A673 (cell line): Measurements from ENCODE around the gene CMIP. TPM values are rescaled to one million over a fixed set of nuclear protein-coding genes. Genes with fewer than 3 reads are reported as not detected.
"Not testable (repeated sequence)": the region's sequence is repeated elsewhere in the genome, so short reads cannot be mapped to it uniquely, and the experiment has no call there.

Experiments
- BruUV-seq: library from RNA; stranded (reverse); fragments of 400-500 nt; replicated peaks from 2 replicates; lab custom pipeline; 2021; lab: Mats Ljungman, UMichigan
- CTCF ChIA-PET: fragments of 300-600 bp; sonication (Branson Sonifier 250); formaldehyde crosslinking; loops from one replicate; lab custom pipeline; 2022; ENCODE audit warnings: antibody characterized with exemption; lab: Charles Lee
- POLR2A ChIA-PET: fragments of 300-600 bp; sonication (Branson Sonifier 250); formaldehyde crosslinking; loops from one replicate; lab custom pipeline; 2022; ENCODE audit warnings: antibody characterized with exemption; ENCODE audit not compliant: low non-redundant PET; lab: Charles Lee
- DNase-seq: peaks from one replicate; pipeline ENCODE4 v3.0.0-alpha.2; 2015; ENCODE audit warnings: low spot score
- H3K27ac ChIP-seq: fragments of 200-600 bp; sonication (generic); 2 replicates; pipeline ENCODE4 v1.5.1; 2016; ENCODE audit warnings: mixed run types, low read depth, mild to moderate bottlenecking, mixed read lengths, antibody characterized with exemption, low read length; ENCODE audit not compliant: poor library complexity, severe bottlenecking
- H3K27me3 ChIP-seq: fragments of 200-600 bp; sonication (generic); replicated peaks from 2 replicates; pipeline ENCODE4 v1.6.1; 2017; ENCODE audit warnings: mixed run types, low read depth, mild to moderate bottlenecking, mixed read lengths, antibody characterized with exemption, low read length; ENCODE audit not compliant: insufficient read depth, poor library complexity
- H3K36me3 ChIP-seq: fragments of 200-600 bp; sonication (generic); 2 replicates; pipeline ENCODE4 v1.6.1; 2016; ENCODE audit warnings: mixed run types, mild to moderate bottlenecking, mixed read lengths, antibody characterized with exemption, low read length; ENCODE audit not compliant: insufficient read depth, poor library complexity, severe bottlenecking
- H3K4me1 ChIP-seq: fragments of 200-600 bp; sonication (generic); 2 replicates; pipeline ENCODE4 v1.6.1; 2017; ENCODE audit warnings: mixed run types, mild to moderate bottlenecking, mixed read lengths, antibody characterized with exemption, low read length; ENCODE audit not compliant: insufficient read depth, poor library complexity, severe bottlenecking
- H3K4me3 ChIP-seq: fragments of 200-600 bp; sonication (generic); 2 replicates; pipeline ENCODE4 v1.5.1; 2016; ENCODE audit warnings: low read depth, mixed run types, mild to moderate bottlenecking, mixed read lengths, low read length; ENCODE audit not compliant: poor library complexity, severe bottlenecking
- H3K9me3 ChIP-seq: fragments of 200-600 bp; sonication (generic); 2 replicates; pipeline ENCODE4 v1.6.1; 2016; ENCODE audit warnings: mixed run types, low read depth, mild to moderate bottlenecking, mixed read lengths, antibody characterized with exemption, low read length; ENCODE audit not compliant: poor library complexity, severe bottlenecking
- EZH2 ChIP-seq: fragments of 200-600 bp; sonication (generic); IDR thresholded peaks from 2 replicates; pipeline ENCODE4 v1.6.1; 2017; ENCODE audit warnings: borderline replicate concordance, low read depth, mild to moderate bottlenecking, mixed read lengths, antibody characterized with exemption, low read length; ENCODE audit not compliant: poor library complexity, severe bottlenecking
- intact Hi-C: fragments of 100-400 bp; cut with micrococcal nuclease; formaldehyde crosslinking; loops from one replicate; pipeline ENCODE4 v1.10.0; 2022; ENCODE audit not compliant: unreplicated experiment
- total RNA-seq: library from RNA; stranded (reverse); gene quantifications from 2 replicates; pipeline ENCODE4 v1.2.3, GENCODE V29; 2021
- TF ChIP-seq, protein P1 (sequence below): fragments of 300-800, 200-600 bp; sonication (generic); conservative IDR thresholded peaks from 2 replicates; pipeline ENCODE4 v1.5.1; 2017; ENCODE audit warnings: low read depth, mild to moderate bottlenecking, antibody characterized with exemption, low read length, moderate library complexity, mixed read lengths

The CMIP gene
- total RNA-seq, 1 experiment from 2014 or later: 25.5 TPM

DNA sequence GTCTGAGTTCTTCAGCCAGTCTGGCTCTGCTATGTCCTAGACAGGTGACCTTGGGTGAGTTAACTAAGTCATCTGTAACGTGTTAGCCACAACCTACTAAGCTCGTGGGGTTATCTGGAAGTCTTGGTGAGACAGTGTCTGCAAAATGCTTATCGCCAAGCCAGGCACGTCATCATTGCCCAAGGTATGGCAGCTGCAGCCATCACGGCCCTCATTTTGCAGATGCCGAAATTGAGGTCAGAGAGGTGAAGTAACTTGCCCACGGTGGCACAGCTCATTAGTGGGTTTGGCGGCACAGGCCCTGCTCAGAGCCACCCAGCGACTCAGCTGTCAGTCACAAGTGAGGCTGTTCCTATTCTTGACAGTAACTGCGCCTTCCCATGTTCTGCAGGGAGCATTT lies 79.8 kb downstream of the CMIP start:
- ChIA-PET POLR2A (no interaction called here), CTCF (no interaction called here)
- Histone ChIP-seq H3K36me3 (no peaks in the 10 kb centered on the region), H3K9me3 (no peaks in the 10 kb centered on the region), H3K4me1 (no peaks in the 10 kb centered on the region), H3K27ac (no peak overlapping the region), H3K4me3 (no peak overlapping the region), H3K27me3 (no peaks in the 10 kb centered on the region)
- intact Hi-C loops: no loop called here
- DNase-seq: no peak
- no peak for TF ChIP-seq EZH2
- TF ChIP-seq, protein P1, sequence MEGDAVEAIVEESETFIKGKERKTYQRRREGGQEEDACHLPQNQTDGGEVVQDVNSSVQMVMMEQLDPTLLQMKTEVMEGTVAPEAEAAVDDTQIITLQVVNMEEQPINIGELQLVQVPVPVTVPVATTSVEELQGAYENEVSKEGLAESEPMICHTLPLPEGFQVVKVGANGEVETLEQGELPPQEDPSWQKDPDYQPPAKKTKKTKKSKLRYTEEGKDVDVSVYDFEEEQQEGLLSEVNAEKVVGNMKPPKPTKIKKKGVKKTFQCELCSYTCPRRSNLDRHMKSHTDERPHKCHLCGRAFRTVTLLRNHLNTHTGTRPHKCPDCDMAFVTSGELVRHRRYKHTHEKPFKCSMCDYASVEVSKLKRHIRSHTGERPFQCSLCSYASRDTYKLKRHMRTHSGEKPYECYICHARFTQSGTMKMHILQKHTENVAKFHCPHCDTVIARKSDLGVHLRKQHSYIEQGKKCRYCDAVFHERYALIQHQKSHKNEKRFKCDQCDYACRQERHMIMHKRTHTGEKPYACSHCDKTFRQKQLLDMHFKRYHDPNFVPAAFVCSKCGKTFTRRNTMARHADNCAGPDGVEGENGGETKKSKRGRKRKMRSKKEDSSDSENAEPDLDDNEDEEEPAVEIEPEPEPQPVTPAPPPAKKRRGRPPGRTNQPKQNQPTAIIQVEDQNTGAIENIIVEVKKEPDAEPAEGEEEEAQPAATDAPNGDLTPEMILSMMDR: no peak
- BruUV-seq: no TSS peak

DNA sequence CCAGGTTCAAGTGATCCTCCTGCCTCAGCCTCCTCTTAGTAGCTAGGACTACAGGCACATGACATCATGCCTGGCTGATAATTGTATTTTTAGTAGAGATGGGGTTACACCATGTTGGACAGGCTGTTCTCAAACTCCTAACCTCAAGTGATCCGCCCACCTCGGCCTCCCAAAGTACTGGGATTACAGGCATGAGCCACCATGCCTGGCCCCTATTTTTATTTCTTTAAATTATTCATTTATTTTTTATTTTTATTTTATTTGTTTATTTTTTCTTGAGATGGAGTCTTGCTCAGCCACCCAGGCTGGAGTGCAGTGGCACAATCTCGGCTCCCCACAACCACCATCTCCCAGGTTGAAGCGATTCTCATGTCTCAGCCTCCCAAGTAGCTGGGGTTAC lies 80.3 kb downstream of the CMIP start:
- intact Hi-C loops, POLR2A ChIA-PET: not testable (repeated sequence)

GRCh38 chr16:81526199-81526598 lies 81.6 kb downstream of the CMIP start:
- H3K27ac ChIP-seq: no peak overlapping the region
- H3K27me3 ChIP-seq: no peaks in the 10 kb centered on the region
- ChIA-PET CTCF (no interaction called here), POLR2A (no interaction called here)
- H3K4me1 ChIP-seq: no peaks in the 10 kb centered on the region
- BruUV-seq: no TSS peak
- TF ChIP-seq, protein P1: no peak
- no peak for TF ChIP-seq EZH2
- H3K4me3 ChIP-seq: no peak overlapping the region
- DNase-seq: no peak
- no peaks in the 10 kb centered on the region for H3K36me3 ChIP-seq
- intact Hi-C loops: no loop called here
- no peaks in the 10 kb centered on the region for H3K9me3 ChIP-seq

More for the DNA sequence above, 80.3 kb downstream of the CMIP start:
- BruUV-seq, H3K27ac ChIP-seq, H3K4me1 ChIP-seq, CTCF ChIA-PET, H3K27me3 ChIP-seq, H3K9me3 ChIP-seq, H3K4me3 ChIP-seq, DNase-seq, H3K36me3 ChIP-seq: not testable (repeated sequence)

DNA sequence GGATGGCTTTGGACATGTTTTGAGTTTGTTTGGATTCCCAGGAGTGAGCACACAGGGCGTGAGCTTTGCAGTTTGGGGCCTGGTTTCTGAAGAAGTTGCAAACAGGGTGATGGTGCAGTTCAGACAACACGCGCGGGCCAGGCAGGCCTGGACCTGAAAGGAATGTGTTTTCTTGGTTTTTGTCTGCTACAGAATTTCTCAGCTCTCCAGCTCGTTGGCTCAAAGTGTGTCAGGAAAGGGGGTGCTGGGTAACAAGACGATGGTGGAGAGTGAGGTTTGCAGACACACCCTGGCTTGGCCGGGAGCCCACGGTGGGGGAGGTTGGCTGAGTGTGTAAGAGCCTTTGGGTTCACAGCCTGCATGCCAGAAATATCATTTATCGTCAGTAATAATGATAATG lies 82.3 kb downstream of the CMIP start:
- no peaks in the 10 kb centered on the region for H3K27me3 ChIP-seq
- H3K4me1 ChIP-seq: no peaks in the 10 kb centered on the region
- TF ChIP-seq, protein P1: no peak
- no peak for TF ChIP-seq EZH2
- no peaks in the 10 kb centered on the region for H3K36me3 ChIP-seq
- intact Hi-C loops: no loop called here
- BruUV-seq: no TSS peak
- ChIA-PET CTCF (no interaction called here), POLR2A (no interaction called here)
- H3K27ac ChIP-seq: no peak overlapping the region
- DNase-seq: no peak
- no peak overlapping the region for H3K4me3 ChIP-seq
- no peaks in the 10 kb centered on the region for H3K9me3 ChIP-seq
